H1 (cell line): Measurements from ENCODE around the gene VPS41. TPM values are rescaled to one million over a fixed set of nuclear protein-coding genes. Genes with fewer than 3 reads are reported as not detected.

Experiments
- GABPA ChIP-seq: IDR thresholded peaks from 2 replicates; pipeline ENCODE4 v1.6.1; 2011; ENCODE audit warnings: mild to moderate bottlenecking, low read length, moderate library complexity, borderline replicate concordance; ENCODE audit not compliant: insufficient read depth
- JUN ChIP-seq: IDR thresholded peaks from 2 replicates; pipeline ENCODE4 v1.6.1; 2011; ENCODE audit warnings: low read depth, mild to moderate bottlenecking, improper control_type of control experiment, low read length
- JUND ChIP-seq: IDR thresholded peaks from 2 replicates; pipeline ENCODE4 v1.6.1; 2011; ENCODE audit warnings: mild to moderate bottlenecking, improper control_type of control experiment, low read length
- KDM1A ChIP-seq: fragments of 200-600, 300-600 bp; sonication (generic); IDR thresholded peaks from 2 replicates; pipeline ENCODE4 v1.7.1; 2016; ENCODE audit warnings: mild to moderate bottlenecking, low read length, borderline replicate concordance
- SAP30 ChIP-seq: fragments of 300-600 bp; sonication (generic); IDR thresholded peaks from 2 replicates; pipeline ENCODE4 v1.7.1; 2012; ENCODE audit warnings: low read length, moderate library complexity, mild to moderate bottlenecking, inconsistent platforms; ENCODE audit not compliant: insufficient read depth, insufficient replicate concordance
- SIX5 ChIP-seq: IDR thresholded peaks from 2 replicates; pipeline ENCODE4 v1.6.1; 2011; ENCODE audit warnings: mild to moderate bottlenecking, low read depth, low read length
- SP1 ChIP-seq: IDR thresholded peaks from 2 replicates; pipeline ENCODE4 v1.6.1; 2011; ENCODE audit warnings: low read depth, low read length
- TAF7 ChIP-seq: optimal IDR thresholded peaks from 2 replicates; pipeline ENCODE3; 2011; ENCODE audit warnings: low read depth, mild to moderate bottlenecking, inconsistent platforms, low read length, moderate library complexity, borderline replicate concordance
- YY1 ChIP-seq: IDR thresholded peaks from 2 replicates; pipeline ENCODE4 v1.6.1; 2011; ENCODE audit warnings: low read depth, mild to moderate bottlenecking, low read length
- polyA plus RNA-seq, 7 experiments: library from polyadenylated mRNA; depleted of rRNA in 3 of 7; stranded (reverse) in 5 of 7; unstranded in 2 of 7; fragments of >200 nt in 5 of 7; fragments of 200-250 nt in 2 of 7; gene quantifications; 1 replicate in 5 of 7; 2 replicates in 1 of 7; 4 replicates in 1 of 7; pipeline versions ENCODE4 v1.2.1 to v1.2.3, GENCODE V29; 2011 to 2013; ENCODE audit warnings: missing spikeins in 2 of 7, mixed read lengths in 2 of 7
- total RNA-seq: library from RNA; stranded (reverse); fragmentation: NEBNext Ultra II Directional; extraction: Animal tissue kit (Norgen Biotek cat#: 25700); gene quantifications from 2 replicates; pipeline ENCODE4 v1.2.1, GENCODE V29; 2021
- TF ChIP-seq, protein P1 (sequence below): fragments of 300-600 bp; sonication (generic); IDR thresholded peaks from 2 replicates; pipeline ENCODE4 v1.7.1; 2012; ENCODE audit warnings: low read length, moderate library complexity, mild to moderate bottlenecking, inconsistent platforms; ENCODE audit not compliant: insufficient replicate concordance
- TF ChIP-seq, protein P2 (sequence below): IDR thresholded peaks from 2 replicates; pipeline ENCODE4 v1.6.1; 2012; ENCODE audit warnings: inconsistent platforms

Gene VPS41
- total and polyA plus RNA-seq, 2 of the 8 experiments (the other 6 are each of a cell fraction or from before 2014, with no cell fraction given), result 10.7 to 63.3 TPM

DNA sequence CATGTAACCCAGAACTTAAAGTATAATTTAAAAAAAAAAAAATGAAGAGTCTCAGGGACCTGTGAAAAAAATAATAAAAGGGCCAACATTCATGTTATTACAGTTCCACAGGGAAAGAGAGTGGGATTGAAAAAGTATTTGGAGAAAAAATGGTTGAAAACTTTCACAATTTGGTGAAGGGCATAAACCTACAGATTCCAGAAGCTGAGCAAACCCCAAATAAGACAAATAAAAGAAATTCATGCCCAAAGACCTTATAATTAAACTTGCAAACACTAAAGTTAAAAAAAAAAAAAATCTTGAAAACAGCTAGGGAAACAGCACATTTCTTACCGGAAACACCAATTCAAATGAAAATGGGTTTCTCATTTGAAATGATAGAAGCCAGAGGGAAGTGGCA lies 19.9 kb downstream of the VPS41 start (continued):
- TF ChIP-seq, protein P1, sequence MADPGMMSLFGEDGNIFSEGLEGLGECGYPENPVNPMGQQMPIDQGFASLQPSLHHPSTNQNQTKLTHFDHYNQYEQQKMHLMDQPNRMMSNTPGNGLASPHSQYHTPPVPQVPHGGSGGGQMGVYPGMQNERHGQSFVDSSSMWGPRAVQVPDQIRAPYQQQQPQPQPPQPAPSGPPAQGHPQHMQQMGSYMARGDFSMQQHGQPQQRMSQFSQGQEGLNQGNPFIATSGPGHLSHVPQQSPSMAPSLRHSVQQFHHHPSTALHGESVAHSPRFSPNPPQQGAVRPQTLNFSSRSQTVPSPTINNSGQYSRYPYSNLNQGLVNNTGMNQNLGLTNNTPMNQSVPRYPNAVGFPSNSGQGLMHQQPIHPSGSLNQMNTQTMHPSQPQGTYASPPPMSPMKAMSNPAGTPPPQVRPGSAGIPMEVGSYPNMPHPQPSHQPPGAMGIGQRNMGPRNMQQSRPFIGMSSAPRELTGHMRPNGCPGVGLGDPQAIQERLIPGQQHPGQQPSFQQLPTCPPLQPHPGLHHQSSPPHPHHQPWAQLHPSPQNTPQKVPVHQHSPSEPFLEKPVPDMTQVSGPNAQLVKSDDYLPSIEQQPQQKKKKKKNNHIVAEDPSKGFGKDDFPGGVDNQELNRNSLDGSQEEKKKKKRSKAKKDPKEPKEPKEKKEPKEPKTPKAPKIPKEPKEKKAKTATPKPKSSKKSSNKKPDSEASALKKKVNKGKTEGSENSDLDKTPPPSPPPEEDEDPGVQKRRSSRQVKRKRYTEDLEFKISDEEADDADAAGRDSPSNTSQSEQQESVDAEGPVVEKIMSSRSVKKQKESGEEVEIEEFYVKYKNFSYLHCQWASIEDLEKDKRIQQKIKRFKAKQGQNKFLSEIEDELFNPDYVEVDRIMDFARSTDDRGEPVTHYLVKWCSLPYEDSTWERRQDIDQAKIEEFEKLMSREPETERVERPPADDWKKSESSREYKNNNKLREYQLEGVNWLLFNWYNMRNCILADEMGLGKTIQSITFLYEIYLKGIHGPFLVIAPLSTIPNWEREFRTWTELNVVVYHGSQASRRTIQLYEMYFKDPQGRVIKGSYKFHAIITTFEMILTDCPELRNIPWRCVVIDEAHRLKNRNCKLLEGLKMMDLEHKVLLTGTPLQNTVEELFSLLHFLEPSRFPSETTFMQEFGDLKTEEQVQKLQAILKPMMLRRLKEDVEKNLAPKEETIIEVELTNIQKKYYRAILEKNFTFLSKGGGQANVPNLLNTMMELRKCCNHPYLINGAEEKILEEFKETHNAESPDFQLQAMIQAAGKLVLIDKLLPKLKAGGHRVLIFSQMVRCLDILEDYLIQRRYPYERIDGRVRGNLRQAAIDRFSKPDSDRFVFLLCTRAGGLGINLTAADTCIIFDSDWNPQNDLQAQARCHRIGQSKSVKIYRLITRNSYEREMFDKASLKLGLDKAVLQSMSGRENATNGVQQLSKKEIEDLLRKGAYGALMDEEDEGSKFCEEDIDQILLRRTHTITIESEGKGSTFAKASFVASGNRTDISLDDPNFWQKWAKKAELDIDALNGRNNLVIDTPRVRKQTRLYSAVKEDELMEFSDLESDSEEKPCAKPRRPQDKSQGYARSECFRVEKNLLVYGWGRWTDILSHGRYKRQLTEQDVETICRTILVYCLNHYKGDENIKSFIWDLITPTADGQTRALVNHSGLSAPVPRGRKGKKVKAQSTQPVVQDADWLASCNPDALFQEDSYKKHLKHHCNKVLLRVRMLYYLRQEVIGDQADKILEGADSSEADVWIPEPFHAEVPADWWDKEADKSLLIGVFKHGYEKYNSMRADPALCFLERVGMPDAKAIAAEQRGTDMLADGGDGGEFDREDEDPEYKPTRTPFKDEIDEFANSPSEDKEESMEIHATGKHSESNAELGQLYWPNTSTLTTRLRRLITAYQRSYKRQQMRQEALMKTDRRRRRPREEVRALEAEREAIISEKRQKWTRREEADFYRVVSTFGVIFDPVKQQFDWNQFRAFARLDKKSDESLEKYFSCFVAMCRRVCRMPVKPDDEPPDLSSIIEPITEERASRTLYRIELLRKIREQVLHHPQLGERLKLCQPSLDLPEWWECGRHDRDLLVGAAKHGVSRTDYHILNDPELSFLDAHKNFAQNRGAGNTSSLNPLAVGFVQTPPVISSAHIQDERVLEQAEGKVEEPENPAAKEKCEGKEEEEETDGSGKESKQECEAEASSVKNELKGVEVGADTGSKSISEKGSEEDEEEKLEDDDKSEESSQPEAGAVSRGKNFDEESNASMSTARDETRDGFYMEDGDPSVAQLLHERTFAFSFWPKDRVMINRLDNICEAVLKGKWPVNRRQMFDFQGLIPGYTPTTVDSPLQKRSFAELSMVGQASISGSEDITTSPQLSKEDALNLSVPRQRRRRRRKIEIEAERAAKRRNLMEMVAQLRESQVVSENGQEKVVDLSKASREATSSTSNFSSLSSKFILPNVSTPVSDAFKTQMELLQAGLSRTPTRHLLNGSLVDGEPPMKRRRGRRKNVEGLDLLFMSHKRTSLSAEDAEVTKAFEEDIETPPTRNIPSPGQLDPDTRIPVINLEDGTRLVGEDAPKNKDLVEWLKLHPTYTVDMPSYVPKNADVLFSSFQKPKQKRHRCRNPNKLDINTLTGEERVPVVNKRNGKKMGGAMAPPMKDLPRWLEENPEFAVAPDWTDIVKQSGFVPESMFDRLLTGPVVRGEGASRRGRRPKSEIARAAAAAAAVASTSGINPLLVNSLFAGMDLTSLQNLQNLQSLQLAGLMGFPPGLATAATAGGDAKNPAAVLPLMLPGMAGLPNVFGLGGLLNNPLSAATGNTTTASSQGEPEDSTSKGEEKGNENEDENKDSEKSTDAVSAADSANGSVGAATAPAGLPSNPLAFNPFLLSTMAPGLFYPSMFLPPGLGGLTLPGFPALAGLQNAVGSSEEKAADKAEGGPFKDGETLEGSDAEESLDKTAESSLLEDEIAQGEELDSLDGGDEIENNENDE, result no peak
- TF ChIP-seq YY1 (no peak), SP1 (no peak), JUN (no peak), KDM1A (no peak), JUND (no peak), TAF7 (no peak), SAP30 (no peak), GABPA (no peak), SIX5 (no peak)
- TF ChIP-seq, protein P2, sequence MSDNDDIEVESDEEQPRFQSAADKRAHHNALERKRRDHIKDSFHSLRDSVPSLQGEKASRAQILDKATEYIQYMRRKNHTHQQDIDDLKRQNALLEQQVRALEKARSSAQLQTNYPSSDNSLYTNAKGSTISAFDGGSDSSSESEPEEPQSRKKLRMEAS, result no peak
